HG03469 (cell line): Measurements from ENCODE around the gene CNPY1.

Experiments used
- ATAC-seq: cut with Tn5 transposase; IDR thresholded peaks from one replicate; pipeline ENCODE4 v1.9.1; 2021; ENCODE audit warnings: mild to moderate bottlenecking, moderate library complexity, moderate number of reproducible peaks; ENCODE audit not compliant: unreplicated experiment

Gene CNPY1

GRCh38 chr7:155514296-155514695 lies 32.1 kb downstream of the CNPY1 start:
- ATAC-seq = no peak

GRCh38 chr7:155513543-155514285 lies 32.6 kb downstream of the CNPY1 start:
- no peak for ATAC-seq

DNA sequence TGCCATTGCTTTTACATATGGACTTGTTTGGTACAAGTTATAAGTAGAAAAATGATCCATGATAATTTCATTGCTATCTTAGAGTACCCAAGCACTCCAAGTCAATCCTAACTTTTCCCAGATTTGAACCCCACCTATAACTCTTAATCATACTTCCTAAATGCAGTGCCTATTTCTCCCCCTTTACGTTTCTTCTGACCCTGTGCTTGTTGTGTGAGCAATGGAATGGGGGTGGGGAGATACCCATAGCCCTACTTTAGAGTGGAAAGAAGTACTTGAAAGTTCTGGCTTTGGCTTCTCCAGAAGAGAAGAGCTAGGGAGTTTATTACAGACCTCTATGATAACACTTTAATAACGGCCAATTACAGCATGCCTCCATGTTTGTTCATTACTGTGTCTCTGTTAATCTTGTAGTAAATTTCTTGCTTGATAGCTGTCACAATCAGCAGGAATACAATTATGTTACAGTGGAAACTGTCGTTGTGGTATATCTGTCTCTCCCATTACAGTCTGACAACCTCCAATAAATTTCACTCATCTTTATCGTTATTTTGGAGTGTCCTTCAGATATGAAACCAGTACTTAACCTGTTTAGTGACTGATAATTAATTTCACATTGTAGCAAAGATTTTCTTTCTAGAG lies 34.0 kb downstream of the CNPY1 start:
- ATAC-seq = no peak

- no peak for ATAC-seq
Observed at GRCh38 chr7:155511702-155511996, 34.7 kb downstream of the CNPY1 start.

GRCh38 chr7:155510975-155511701 lies 35.2 kb downstream of the CNPY1 start:
- ATAC-seq = no peak

GRCh38 chr7:155509725-155510551 lies 36.4 kb downstream of the CNPY1 start:
- no peak for ATAC-seq

GRCh38 chr7:155509359-155509724 lies 37.0 kb downstream of the CNPY1 start:
- ATAC-seq = no peak

GRCh38 chr7:155508376-155509358 lies 37.7 kb downstream of the CNPY1 start:
- ATAC-seq = no peak

DNA sequence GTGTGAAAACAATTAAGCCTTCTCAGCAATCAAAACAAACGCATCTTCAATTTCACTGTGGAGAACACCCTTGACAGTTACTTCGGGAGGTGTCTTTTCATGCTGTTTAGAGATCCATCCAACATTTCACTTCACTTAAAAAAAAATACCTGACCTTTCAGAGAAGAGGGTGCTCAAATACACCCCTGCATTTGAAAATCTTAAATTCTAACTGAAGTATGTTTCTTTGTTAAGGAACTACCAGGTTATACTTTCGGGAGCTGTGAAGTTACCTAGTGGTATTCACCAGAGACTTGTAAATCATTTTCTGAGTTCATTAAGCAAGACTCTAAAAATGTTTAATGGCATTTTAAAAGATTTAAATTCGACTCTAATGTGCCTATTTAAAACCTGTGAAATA lies 38.8 kb downstream of the CNPY1 start:
- ATAC-seq = no peak

DNA sequence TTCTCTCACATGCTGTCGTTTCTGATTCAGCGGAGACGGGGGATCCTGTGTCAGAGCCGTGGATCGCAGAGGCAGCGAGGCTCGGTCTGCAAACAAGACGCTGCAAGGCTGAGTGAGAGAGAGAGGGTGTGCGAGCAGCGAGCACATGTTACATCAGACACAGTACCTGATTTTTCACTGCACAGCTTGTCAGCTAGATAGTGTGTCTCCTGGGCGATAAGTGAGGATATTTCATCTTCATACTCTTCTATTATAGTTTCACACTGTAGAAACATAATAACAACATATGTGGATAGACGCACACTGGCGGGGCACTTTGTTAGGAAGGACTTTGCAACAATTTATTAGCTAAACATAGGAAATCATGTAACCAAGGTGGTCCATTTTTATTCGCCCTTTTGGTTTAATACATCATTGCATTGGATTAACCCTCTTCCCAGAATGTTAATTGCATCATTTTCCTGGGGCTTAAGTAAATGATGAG lies 39.5 kb downstream of the CNPY1 start:
- no peak for ATAC-seq

DNA sequence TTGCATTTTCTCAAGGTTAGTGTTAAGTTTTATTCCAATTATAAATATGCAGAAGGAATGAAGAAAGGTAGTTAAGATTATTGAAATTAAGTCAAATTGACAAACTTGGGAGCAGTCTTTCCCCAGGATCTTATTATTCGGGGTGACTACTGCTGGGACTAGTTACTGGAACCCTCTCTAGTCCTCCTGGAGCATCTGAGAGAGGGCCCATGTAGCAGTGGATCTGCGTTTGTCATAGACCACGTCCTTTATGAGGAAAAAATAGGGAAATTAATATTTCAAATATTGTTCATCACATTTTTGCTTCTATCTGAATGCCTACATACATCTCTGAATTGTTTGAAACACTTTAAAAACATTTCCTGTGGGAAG lies 41.0 kb downstream of the CNPY1 start:
- ATAC-seq = no peak

GRCh38 chr7:155497149-155497901 lies 49.0 kb downstream of the CNPY1 start:
- ATAC-seq = no peak

DNA sequence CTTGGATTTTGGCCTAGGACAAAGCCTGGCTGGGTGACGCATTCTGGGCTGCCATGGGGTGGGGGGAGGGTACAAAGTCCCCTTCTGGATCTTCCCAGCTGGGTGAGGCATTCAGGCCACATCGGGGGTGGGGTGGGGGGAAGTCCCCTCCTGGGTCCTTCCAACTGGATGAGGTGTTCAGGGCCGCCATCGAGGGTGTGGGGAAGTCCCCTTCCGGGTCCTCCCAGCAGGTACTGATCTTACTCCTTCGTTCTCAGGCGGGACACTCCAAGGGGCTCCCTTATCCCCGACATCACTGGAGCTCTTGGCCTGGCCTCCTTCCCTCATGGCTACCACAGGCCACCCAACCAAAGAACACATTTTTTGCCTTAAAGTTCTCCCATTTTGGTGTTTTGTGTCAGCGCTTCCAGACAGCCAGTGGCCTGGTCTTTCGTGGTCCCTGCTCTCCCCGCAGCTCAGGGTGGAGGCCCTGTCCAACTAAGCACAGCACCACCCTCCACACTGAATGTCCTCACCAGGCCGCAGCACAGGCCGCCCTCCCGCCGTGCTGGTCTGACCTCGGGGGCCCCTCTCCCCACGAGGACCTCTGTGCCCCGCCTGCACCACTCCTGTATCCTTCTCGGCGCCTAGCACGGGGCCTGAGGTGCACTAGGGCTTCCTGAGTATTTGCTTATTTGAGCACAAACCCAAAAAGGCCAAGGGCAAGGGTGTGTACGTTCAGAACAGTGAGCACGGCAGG lies 49.9 kb downstream of the CNPY1 start:
- no peak for ATAC-seq

- ATAC-seq = no peak
Observed at GRCh38 chr7:155495440-155496248, 50.7 kb downstream of the CNPY1 start.

GRCh38 chr7:155494551-155494950 lies 51.8 kb downstream of the CNPY1 start:
- ATAC-seq = no peak

GRCh38 chr7:155493744-155494538 lies 52.4 kb downstream of the CNPY1 start:
- ATAC-seq = no peak

- no peak for ATAC-seq
Observed at GRCh38 chr7:155491812-155492211, 54.5 kb downstream of the CNPY1 start.
